GM18870 (cell line): ENCODE results near the gene ZDHHC19.

Experiments
- ATAC-seq: cut with Tn5 transposase; IDR thresholded peaks from one replicate; pipeline ENCODE4 v1.9.1; 2021; ENCODE audit warnings: moderate library complexity; ENCODE audit not compliant: unreplicated experiment

Gene ZDHHC19

DNA sequence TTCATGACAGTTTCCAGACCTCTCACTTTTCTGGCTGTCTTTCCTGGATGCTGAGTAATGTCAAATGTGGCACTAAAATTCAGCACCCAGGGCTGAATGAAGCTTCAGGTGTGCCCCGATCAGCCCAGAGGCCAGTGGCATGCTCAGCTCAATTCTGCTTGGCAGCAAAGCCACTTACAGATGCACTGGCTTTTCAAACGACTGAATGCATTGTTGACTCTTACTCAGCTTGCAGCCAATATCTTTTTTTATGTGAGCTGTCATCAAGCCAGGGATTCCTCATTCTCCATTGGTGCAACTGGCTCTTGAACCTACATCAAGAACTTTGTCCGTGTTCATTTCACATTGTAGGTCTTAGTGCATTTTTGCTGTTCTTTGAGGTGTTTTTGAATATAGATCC is 60.7 kb downstream of the ZDHHC19 start:
- no peak for ATAC-seq

DNA sequence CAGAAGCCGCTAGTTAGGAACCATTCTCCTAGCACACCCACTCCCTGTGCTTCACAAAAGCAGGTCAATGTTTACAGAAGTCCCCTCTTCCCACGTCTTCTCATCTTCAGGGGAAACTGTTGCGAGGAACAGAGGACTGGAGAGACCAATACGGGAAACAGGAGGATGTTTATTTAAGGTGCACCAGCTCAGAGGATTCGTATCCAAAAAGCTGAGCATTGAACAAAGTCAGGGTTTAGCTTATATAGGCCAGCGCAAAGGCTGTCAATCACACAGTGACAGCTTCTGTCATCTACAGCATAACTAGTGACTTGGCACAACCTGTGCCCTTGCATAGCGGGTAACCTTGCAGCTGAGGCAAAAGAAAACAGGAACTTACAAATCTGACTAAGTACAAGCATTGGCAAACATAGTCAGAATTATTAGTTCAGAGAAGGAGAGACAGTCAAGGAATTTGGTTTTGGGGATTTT is 61.3 kb downstream of the ZDHHC19 start:
- ATAC-seq, result no peak

- no peak for ATAC-seq
These were observed 61.8 kb downstream of the ZDHHC19 start for GRCh38 chr3:196149375-196149774.
